Fibroblast of lung (primary cell): ENCODE data around the gene MND1.

Experiments used
- EZH2 ChIP-seq: IDR thresholded peaks from 2 replicates; pipeline ENCODE4 v1.5.1; 2012; ENCODE audit warnings: low read length, control low read depth, mild to moderate bottlenecking; ENCODE audit errors: missing control alignments
- TF ChIP-seq, protein P1 (sequence below), 2 donors: IDR thresholded peaks in 1 of 2; conservative IDR thresholded peaks in 1 of 2; 1 replicate in 1 of 2; 2 replicates in 1 of 2; pipeline ENCODE4 v1.5.1; 2011 to 2012; ENCODE audit warnings: low read length in 2 of 2, control low read depth in 1 of 2, inconsistent platforms in 1 of 2, low read depth in 1 of 2, mild to moderate bottlenecking in 1 of 2

DNA sequence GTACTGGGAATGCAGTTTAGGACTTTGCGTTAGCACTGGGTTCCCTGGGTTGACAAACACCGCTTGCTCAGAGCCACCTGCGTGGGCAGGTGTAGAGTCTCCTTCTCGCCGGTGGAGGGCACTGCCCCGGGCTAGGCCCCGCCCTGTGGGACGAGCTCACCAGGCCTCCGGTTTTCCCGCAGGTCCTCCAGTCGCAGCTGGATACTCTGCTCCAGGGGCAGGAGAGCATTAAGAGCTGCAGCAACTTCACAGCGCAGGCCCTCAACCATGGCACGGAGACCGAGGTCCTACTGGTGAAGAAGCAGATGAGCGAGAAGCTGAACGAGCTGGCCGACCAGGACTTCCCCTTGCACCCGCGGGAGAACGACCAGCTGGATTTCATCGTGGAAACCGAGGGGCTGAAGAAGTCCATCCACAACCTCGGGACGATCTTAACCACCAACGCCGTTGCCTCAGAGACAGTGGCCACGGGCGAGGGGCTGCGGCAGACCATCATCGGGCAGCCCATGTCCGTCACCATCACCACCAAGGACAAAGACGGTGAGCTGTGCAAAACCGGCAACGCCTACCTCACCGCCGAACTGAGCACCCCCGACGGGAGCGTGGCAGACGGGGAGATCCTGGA lies 49.2 kb upstream of the MND1 start:
- TF ChIP-seq, protein P1, sequence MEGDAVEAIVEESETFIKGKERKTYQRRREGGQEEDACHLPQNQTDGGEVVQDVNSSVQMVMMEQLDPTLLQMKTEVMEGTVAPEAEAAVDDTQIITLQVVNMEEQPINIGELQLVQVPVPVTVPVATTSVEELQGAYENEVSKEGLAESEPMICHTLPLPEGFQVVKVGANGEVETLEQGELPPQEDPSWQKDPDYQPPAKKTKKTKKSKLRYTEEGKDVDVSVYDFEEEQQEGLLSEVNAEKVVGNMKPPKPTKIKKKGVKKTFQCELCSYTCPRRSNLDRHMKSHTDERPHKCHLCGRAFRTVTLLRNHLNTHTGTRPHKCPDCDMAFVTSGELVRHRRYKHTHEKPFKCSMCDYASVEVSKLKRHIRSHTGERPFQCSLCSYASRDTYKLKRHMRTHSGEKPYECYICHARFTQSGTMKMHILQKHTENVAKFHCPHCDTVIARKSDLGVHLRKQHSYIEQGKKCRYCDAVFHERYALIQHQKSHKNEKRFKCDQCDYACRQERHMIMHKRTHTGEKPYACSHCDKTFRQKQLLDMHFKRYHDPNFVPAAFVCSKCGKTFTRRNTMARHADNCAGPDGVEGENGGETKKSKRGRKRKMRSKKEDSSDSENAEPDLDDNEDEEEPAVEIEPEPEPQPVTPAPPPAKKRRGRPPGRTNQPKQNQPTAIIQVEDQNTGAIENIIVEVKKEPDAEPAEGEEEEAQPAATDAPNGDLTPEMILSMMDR (conservative IDR thresholded peaks at IDR 0.05 in 1 of 2, IDR thresholded peaks at IDR 0.05 in 1 of 2; ENCODE audit: low read depth in 1 of 2, low read length in 2 of 2) = no peak
- TF ChIP-seq EZH2 = no peak
